ENCODE results near the gene EPN3. TPM values are rescaled to one million over a fixed set of nuclear protein-coding genes. Genes with fewer than 3 reads are reported as not detected.

EPN3 gene
- total RNA-seq, 1 experiment from 2014 or later = 17.8 TPM

GRCh38 chr17:50558581-50558940 is 26.0 kb downstream of the EPN3 start:
- H3K27ac ChIP-seq (ENCODE audit: low read depth, low read length) = no peak overlapping the region
- no peaks in the 10 kb centered on the region for H3K79me2 ChIP-seq (ENCODE audit: insufficient read depth, low read length)
- intact Hi-C loops (cut with micrococcal nuclease) = no loop called here
- H3K4me1 ChIP-seq (ENCODE audit: control insufficient read depth in 1 of 2, insufficient read depth in 2 of 2, low read length in 2 of 2) = peaks cover 6 to 18% of the 10 kb centered on the region in 2 experiments; a peak in 3 of 4 replicates
- H3K9me2 ChIP-seq (ENCODE audit: insufficient read depth) = no peaks in the 10 kb centered on the region
- H3K9me3 ChIP-seq (ENCODE audit: control insufficient read depth in 1 of 2, insufficient read depth in 1 of 2, low read depth in 1 of 2, low read length in 2 of 2) = no peaks in the 10 kb centered on the region
- no peak overlapping the region for H3K4me2 ChIP-seq (ENCODE audit: low read length)
- TF ChIP-seq YY1 (IDR thresholded peaks at IDR 0.05; ENCODE audit: extremely low read depth, insufficient replicate concordance, low read depth, low read length) (no peak), ZBTB33 (IDR thresholded peaks at IDR 0.05; ENCODE audit: extremely low read depth, insufficient replicate concordance, low read length) (no peak), ATF3 (IDR thresholded peaks at IDR 0.05) (no peak), MAX (IDR thresholded peaks at IDR 0.05) (no peak), RAD21 (IDR thresholded peaks at IDR 0.05; ENCODE audit: low read depth) (no peak), ZFX (IDR thresholded peaks at IDR 0.05) (no peak), CEBPB (IDR thresholded peaks at IDR 0.05; ENCODE audit: low read depth) (no peak), ELF1 (IDR thresholded peaks at IDR 0.05; ENCODE audit: borderline replicate concordance, low read depth) (no peak), ZNF274 (IDR thresholded peaks at IDR 0.05; ENCODE audit: low read depth, low read length) (no peak), CBX3 (IDR thresholded peaks at IDR 0.05; ENCODE audit: low read depth) (no peak), TCF7L2 (IDR thresholded peaks at IDR 0.05; ENCODE audit: borderline replicate concordance, extremely low read depth, insufficient read depth, insufficient read length) (no peak), EGR1 (IDR thresholded peaks at IDR 0.05; ENCODE audit: low read depth) (no peak), JUND (IDR thresholded peaks at IDR 0.05) (no peak), SP1 (IDR thresholded peaks at IDR 0.05; ENCODE audit: low read depth) (no peak), SIN3A (IDR thresholded peaks at IDR 0.05; ENCODE audit: low read depth) (no peak), EZH2 (IDR thresholded peaks at IDR 0.05) (no peak), FOSL1 (IDR thresholded peaks at IDR 0.05; ENCODE audit: low read depth) (no peak)
- TF ChIP-seq, protein P1, sequence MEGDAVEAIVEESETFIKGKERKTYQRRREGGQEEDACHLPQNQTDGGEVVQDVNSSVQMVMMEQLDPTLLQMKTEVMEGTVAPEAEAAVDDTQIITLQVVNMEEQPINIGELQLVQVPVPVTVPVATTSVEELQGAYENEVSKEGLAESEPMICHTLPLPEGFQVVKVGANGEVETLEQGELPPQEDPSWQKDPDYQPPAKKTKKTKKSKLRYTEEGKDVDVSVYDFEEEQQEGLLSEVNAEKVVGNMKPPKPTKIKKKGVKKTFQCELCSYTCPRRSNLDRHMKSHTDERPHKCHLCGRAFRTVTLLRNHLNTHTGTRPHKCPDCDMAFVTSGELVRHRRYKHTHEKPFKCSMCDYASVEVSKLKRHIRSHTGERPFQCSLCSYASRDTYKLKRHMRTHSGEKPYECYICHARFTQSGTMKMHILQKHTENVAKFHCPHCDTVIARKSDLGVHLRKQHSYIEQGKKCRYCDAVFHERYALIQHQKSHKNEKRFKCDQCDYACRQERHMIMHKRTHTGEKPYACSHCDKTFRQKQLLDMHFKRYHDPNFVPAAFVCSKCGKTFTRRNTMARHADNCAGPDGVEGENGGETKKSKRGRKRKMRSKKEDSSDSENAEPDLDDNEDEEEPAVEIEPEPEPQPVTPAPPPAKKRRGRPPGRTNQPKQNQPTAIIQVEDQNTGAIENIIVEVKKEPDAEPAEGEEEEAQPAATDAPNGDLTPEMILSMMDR (IDR thresholded peaks at IDR 0.05 in 2 of 3, conservative IDR thresholded peaks at IDR 0.05 in 1 of 3; ENCODE audit: borderline replicate concordance in 1 of 3, insufficient read depth in 1 of 3, low read depth in 2 of 3, low read length in 2 of 3) = no peak
- TF ChIP-seq, protein P2, sequence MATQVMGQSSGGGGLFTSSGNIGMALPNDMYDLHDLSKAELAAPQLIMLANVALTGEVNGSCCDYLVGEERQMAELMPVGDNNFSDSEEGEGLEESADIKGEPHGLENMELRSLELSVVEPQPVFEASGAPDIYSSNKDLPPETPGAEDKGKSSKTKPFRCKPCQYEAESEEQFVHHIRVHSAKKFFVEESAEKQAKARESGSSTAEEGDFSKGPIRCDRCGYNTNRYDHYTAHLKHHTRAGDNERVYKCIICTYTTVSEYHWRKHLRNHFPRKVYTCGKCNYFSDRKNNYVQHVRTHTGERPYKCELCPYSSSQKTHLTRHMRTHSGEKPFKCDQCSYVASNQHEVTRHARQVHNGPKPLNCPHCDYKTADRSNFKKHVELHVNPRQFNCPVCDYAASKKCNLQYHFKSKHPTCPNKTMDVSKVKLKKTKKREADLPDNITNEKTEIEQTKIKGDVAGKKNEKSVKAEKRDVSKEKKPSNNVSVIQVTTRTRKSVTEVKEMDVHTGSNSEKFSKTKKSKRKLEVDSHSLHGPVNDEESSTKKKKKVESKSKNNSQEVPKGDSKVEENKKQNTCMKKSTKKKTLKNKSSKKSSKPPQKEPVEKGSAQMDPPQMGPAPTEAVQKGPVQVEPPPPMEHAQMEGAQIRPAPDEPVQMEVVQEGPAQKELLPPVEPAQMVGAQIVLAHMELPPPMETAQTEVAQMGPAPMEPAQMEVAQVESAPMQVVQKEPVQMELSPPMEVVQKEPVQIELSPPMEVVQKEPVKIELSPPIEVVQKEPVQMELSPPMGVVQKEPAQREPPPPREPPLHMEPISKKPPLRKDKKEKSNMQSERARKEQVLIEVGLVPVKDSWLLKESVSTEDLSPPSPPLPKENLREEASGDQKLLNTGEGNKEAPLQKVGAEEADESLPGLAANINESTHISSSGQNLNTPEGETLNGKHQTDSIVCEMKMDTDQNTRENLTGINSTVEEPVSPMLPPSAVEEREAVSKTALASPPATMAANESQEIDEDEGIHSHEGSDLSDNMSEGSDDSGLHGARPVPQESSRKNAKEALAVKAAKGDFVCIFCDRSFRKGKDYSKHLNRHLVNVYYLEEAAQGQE (IDR thresholded peaks at IDR 0.05; ENCODE audit: low read depth) = no peak
- H2AFZ ChIP-seq (ENCODE audit: low read depth, low read length, poor library complexity, severe bottlenecking) = no peak overlapping the region
- H3K27me3 ChIP-seq (ENCODE audit: insufficient read depth, low read length) = no peaks in the 10 kb centered on the region
- ATAC-seq (no peak), DNase-seq (ENCODE audit: low read depth, low spot score) (no peak)
- POLR2A ChIA-PET = no interaction called here
- no peaks in the 10 kb centered on the region for H4K20me1 ChIP-seq (ENCODE audit: insufficient read depth)
- no TSS peak for BruUV-seq (replicated peaks)
- no peak overlapping the region for H3K4me3 ChIP-seq (replicated peaks in 1 of 2; ENCODE audit: low read depth in 1 of 2, low read length in 2 of 2)
- RAD21 ChIA-PET (ENCODE audit: low non-redundant PET in 1 of 2, low total read pairs in 2 of 2, uncharacterized antibody in 2 of 2, unreplicated experiment in 2 of 2) = no interaction called here
- CTCF ChIA-PET = no interaction called here
- H3K9ac ChIP-seq (ENCODE audit: low read length) = no peak overlapping the region
- no peaks in the 10 kb centered on the region for H3K36me3 ChIP-seq (ENCODE audit: control insufficient read depth in 1 of 2, insufficient read depth in 2 of 2, low read length in 2 of 2)
